Endothelial cell of umbilical vein (primary cell): ENCODE measurements around the gene S100A9.

Experiments used
- CTCF ChIP-seq, 2 donors: IDR thresholded peaks; 1 replicate in 1 of 2; 2 replicates in 1 of 2; pipeline ENCODE4 v1.5.1; 2011; ENCODE audit warnings: low read length in 2 of 2, mild to moderate bottlenecking in 2 of 2, moderate library complexity in 2 of 2, control low read depth in 1 of 2, inconsistent platforms in 1 of 2, low read depth in 1 of 2; ENCODE audit not compliant: insufficient read depth in 1 of 2; ENCODE audit errors: extremely low read depth in 1 of 2
- EZH2 ChIP-seq: IDR thresholded peaks from 2 replicates; pipeline ENCODE4 v1.6.1; 2012; ENCODE audit warnings: borderline replicate concordance, low read depth, mild to moderate bottlenecking, moderate library complexity, low read length, inconsistent platforms; ENCODE audit not compliant: severe bottlenecking
- FOS ChIP-seq: IDR thresholded peaks from 2 replicates; pipeline ENCODE4 v1.6.1; 2011; ENCODE audit warnings: mild to moderate bottlenecking, low read length, moderate library complexity, borderline replicate concordance; ENCODE audit not compliant: insufficient read depth
- MAX ChIP-seq: IDR thresholded peaks from 2 replicates; pipeline ENCODE4 v1.6.1; 2011; ENCODE audit not compliant: insufficient read depth, insufficient read length
- MYC ChIP-seq: IDR thresholded peaks from one replicate; pipeline ENCODE4 v1.6.1; 2011; ENCODE audit warnings: mild to moderate bottlenecking, low read depth, low read length
- POLR2A ChIP-seq: IDR thresholded peaks from 2 replicates; pipeline ENCODE4 v1.6.1; 2012; ENCODE audit warnings: low read depth, mild to moderate bottlenecking, control low read depth, low read length
- POLR2AphosphoS5 ChIP-seq: IDR thresholded peaks from 2 replicates; pipeline ENCODE4 v1.6.1; 2012; ENCODE audit warnings: low read depth, mild to moderate bottlenecking, control low read depth, low read length, moderate library complexity; ENCODE audit not compliant: insufficient read depth

- TF ChIP-seq EZH2 = no peak
- TF ChIP-seq POLR2AphosphoS5 = no peak
- TF ChIP-seq CTCF (IDR thresholded peaks at IDR 0.05; ENCODE audit: extremely low read depth in 1 of 2, insufficient read depth in 1 of 2, low read depth in 1 of 2, low read length in 2 of 2) = peak; percentile 25 to 39
- no peak for TF ChIP-seq POLR2A
- TF ChIP-seq MYC = no peak
- TF ChIP-seq MAX = no peak
- no peak for TF ChIP-seq FOS
Measured at GRCh38 chr1:153355445-153356071, 2.1 kb upstream of the S100A9 start.
